HG03097 (cell line): ENCODE data around the gene GPR150.

Source experiments
- ATAC-seq: cut with Tn5 transposase; IDR thresholded peaks from one replicate; pipeline ENCODE4 v1.9.1; 2021; ENCODE audit not compliant: unreplicated experiment, low FRiP score

Gene GPR150

GRCh38 chr5:95647886-95648860 lies 28.3 kb downstream of the GPR150 start:
- ATAC-seq, result no peak

GRCh38 chr5:95649274-95649673 lies 29.4 kb downstream of the GPR150 start:
- ATAC-seq, result no peak

GRCh38 chr5:95649842-95650620 lies 30.1 kb downstream of the GPR150 start:
- no peak for ATAC-seq

GRCh38 chr5:95652849-95653248 lies 33.0 kb downstream of the GPR150 start:
- no peak for ATAC-seq

GRCh38 chr5:95654196-95654595 lies 34.3 kb downstream of the GPR150 start:
- no peak for ATAC-seq

- no peak for ATAC-seq
These were observed 35.7 kb downstream of the GPR150 start for GRCh38 chr5:95655575-95655974.

GRCh38 chr5:95660060-95660459 lies 40.2 kb downstream of the GPR150 start:
- ATAC-seq, result no peak

GRCh38 chr5:95662946-95663345 lies 43.1 kb downstream of the GPR150 start:
- ATAC-seq, result no peak

GRCh38 chr5:95664204-95664786 lies 44.4 kb downstream of the GPR150 start:
- no peak for ATAC-seq

GRCh38 chr5:95667061-95667618 lies 47.3 kb downstream of the GPR150 start:
- no peak for ATAC-seq

GRCh38 chr5:95667678-95668077 lies 47.8 kb downstream of the GPR150 start:
- no peak for ATAC-seq

- no peak for ATAC-seq
These were observed 48.3 kb downstream of the GPR150 start for GRCh38 chr5:95668216-95668615.

GRCh38 chr5:95668728-95669127 lies 48.8 kb downstream of the GPR150 start:
- no peak for ATAC-seq

- no peak for ATAC-seq
These were observed 49.7 kb downstream of the GPR150 start for GRCh38 chr5:95669540-95669939.

- no peak for ATAC-seq
These were observed 50.1 kb downstream of the GPR150 start for GRCh38 chr5:95669985-95670384.

- no peak for ATAC-seq
These were observed 50.7 kb downstream of the GPR150 start for GRCh38 chr5:95670568-95670967.
